ENCODE measurements around the gene CNOT3.
A peak's percentile ranks its signal among the peaks of the same experiment; 100 is the strongest.

CNOT3 gene

GRCh38 chr19:54154603-54155345 lies 17.2 kb downstream of the CNOT3 start:
- H3K18ac ChIP-seq (ENCODE audit: low read length), result no peak overlapping the region
- no peak overlapping the region for H2AK5ac ChIP-seq (ENCODE audit: low read length)
- DNase-seq, result no peak
- no peak overlapping the region for H3K4me2 ChIP-seq (ENCODE audit: low read length)
- no CpG with 5 or more reads among the region's 18 CpGs for WGBS (ENCODE audit: extremely low coverage, insufficient coverage, low lambda C conversion rate)
- no peak overlapping the region for H4K8ac ChIP-seq (ENCODE audit: low read depth, low read length)
- H3K23ac ChIP-seq (ENCODE audit: low read length), result no peak overlapping the region
- H3K56ac ChIP-seq (ENCODE audit: low read length), result no peak overlapping the region
- H3K4ac ChIP-seq (ENCODE audit: low read depth, low read length), result no peak overlapping the region
- no peaks in the 10 kb centered on the region for H3K79me1 ChIP-seq (ENCODE audit: low read length)
- H3K4me3 ChIP-seq (ENCODE audit: low read length), result no peak overlapping the region
- no peak overlapping the region for H2BK120ac ChIP-seq (ENCODE audit: low read depth, low read length)
- no peaks in the 10 kb centered on the region for H3K27me3 ChIP-seq (ENCODE audit: insufficient read depth, low read length, poor library complexity)
- H4K5ac ChIP-seq (ENCODE audit: low read length), result no peak overlapping the region
- no peak overlapping the region for H2BK15ac ChIP-seq (replicated peaks; ENCODE audit: low read depth)
- H3K27ac ChIP-seq (ENCODE audit: low read depth, low read length), result no peak overlapping the region
- no peak overlapping the region for H3K9ac ChIP-seq (ENCODE audit: low read length)
- H2BK5ac ChIP-seq (ENCODE audit: low read length), result no peak overlapping the region
- H3K79me2 ChIP-seq (ENCODE audit: control insufficient read depth, insufficient read depth, low read length), result no peaks in the 10 kb centered on the region
- peaks cover 22% of the 10 kb centered on the region for H3K36me3 ChIP-seq (ENCODE audit: control insufficient read depth, insufficient read depth, low read length)
- H3K4me1 ChIP-seq (ENCODE audit: control insufficient read depth, low read depth, low read length), result no peaks in the 10 kb centered on the region

GRCh38 chr19:54155694-54156093 lies 18.1 kb downstream of the CNOT3 start:
- no peak overlapping the region for H3K56ac ChIP-seq (ENCODE audit: low read length)
- H4K5ac ChIP-seq (ENCODE audit: low read length), result no peak overlapping the region
- H3K18ac ChIP-seq (ENCODE audit: low read length), result no peak overlapping the region
- H3K36me3 ChIP-seq (ENCODE audit: control insufficient read depth, insufficient read depth, low read length), result peaks cover 22% of the 10 kb centered on the region
- H3K4me2 ChIP-seq (ENCODE audit: low read length), result no peak overlapping the region
- DNase-seq, result peak; percentile 48
- H4K8ac ChIP-seq (ENCODE audit: low read depth, low read length), result no peak overlapping the region
- H3K4me3 ChIP-seq (ENCODE audit: low read length), result no peak overlapping the region
- H2BK15ac ChIP-seq (replicated peaks; ENCODE audit: low read depth), result no peak overlapping the region
- WGBS (ENCODE audit: extremely low coverage, insufficient coverage, low lambda C conversion rate), result no CpG with 5 or more reads among the region's 19 CpGs
- no peaks in the 10 kb centered on the region for H3K27me3 ChIP-seq (ENCODE audit: insufficient read depth, low read length, poor library complexity)
- no peak overlapping the region for H3K27ac ChIP-seq (ENCODE audit: low read depth, low read length)
- no peaks in the 10 kb centered on the region for H3K4me1 ChIP-seq (ENCODE audit: control insufficient read depth, low read depth, low read length)
- peaks cover 2% of the 10 kb centered on the region for H3K79me1 ChIP-seq (ENCODE audit: low read length)
- no peak overlapping the region for H2BK120ac ChIP-seq (ENCODE audit: low read depth, low read length)
- no peak overlapping the region for H3K9ac ChIP-seq (ENCODE audit: low read length)
- no peak overlapping the region for H3K4ac ChIP-seq (ENCODE audit: low read depth, low read length)
- no peaks in the 10 kb centered on the region for H3K79me2 ChIP-seq (ENCODE audit: control insufficient read depth, insufficient read depth, low read length)
- no peak overlapping the region for H3K23ac ChIP-seq (ENCODE audit: low read length)
- H2AK5ac ChIP-seq (ENCODE audit: low read length), result no peak overlapping the region
- no peak overlapping the region for H2BK5ac ChIP-seq (ENCODE audit: low read length)

- Histone ChIP-seq H3K79me2 (ENCODE audit: control insufficient read depth, insufficient read depth, low read length) (no peaks in the 10 kb centered on the region), H2BK5ac (ENCODE audit: low read length) (no peak overlapping the region), H3K9ac (ENCODE audit: low read length) (no peak overlapping the region), H3K4me3 (ENCODE audit: low read length) (no peak overlapping the region), H3K4ac (ENCODE audit: low read depth, low read length) (no peak overlapping the region), H3K4me2 (ENCODE audit: low read length) (no peak overlapping the region), H4K5ac (ENCODE audit: low read length) (no peak overlapping the region), H2AK5ac (ENCODE audit: low read length) (no peak overlapping the region), H3K79me1 (ENCODE audit: low read length) (peaks cover 2% of the 10 kb centered on the region), H3K56ac (ENCODE audit: low read length) (no peak overlapping the region), H4K8ac (ENCODE audit: low read depth, low read length) (no peak overlapping the region), H3K36me3 (ENCODE audit: control insufficient read depth, insufficient read depth, low read length) (peaks cover 22% of the 10 kb centered on the region), H3K4me1 (ENCODE audit: control insufficient read depth, low read depth, low read length) (no peaks in the 10 kb centered on the region), H3K18ac (ENCODE audit: low read length) (no peak overlapping the region), H2BK120ac (ENCODE audit: low read depth, low read length) (no peak overlapping the region), H2BK15ac (replicated peaks; ENCODE audit: low read depth) (no peak overlapping the region), H3K23ac (ENCODE audit: low read length) (no peak overlapping the region), H3K27me3 (ENCODE audit: insufficient read depth, low read length, poor library complexity) (no peaks in the 10 kb centered on the region), H3K27ac (ENCODE audit: low read depth, low read length) (no peak overlapping the region)
- no CpG with 5 or more reads among the region's 11 CpGs for WGBS (ENCODE audit: extremely low coverage, insufficient coverage, low lambda C conversion rate)
- DNase-seq, result no peak
These were observed 18.9 kb downstream of the CNOT3 start for GRCh38 chr19:54156490-54156889.

- H4K8ac ChIP-seq (ENCODE audit: low read depth, low read length), result no peak overlapping the region
- H2BK15ac ChIP-seq (replicated peaks; ENCODE audit: low read depth), result no peak overlapping the region
- H3K9ac ChIP-seq (ENCODE audit: low read length), result no peak overlapping the region
- no peak overlapping the region for H3K4ac ChIP-seq (ENCODE audit: low read depth, low read length)
- H3K79me2 ChIP-seq (ENCODE audit: control insufficient read depth, insufficient read depth, low read length), result no peaks in the 10 kb centered on the region
- no peak overlapping the region for H3K56ac ChIP-seq (ENCODE audit: low read length)
- no peaks in the 10 kb centered on the region for H3K27me3 ChIP-seq (ENCODE audit: insufficient read depth, low read length, poor library complexity)
- peaks cover 2% of the 10 kb centered on the region for H3K79me1 ChIP-seq (ENCODE audit: low read length)
- no peak overlapping the region for H2AK5ac ChIP-seq (ENCODE audit: low read length)
- H3K4me1 ChIP-seq (ENCODE audit: control insufficient read depth, low read depth, low read length), result no peaks in the 10 kb centered on the region
- no peak overlapping the region for H3K18ac ChIP-seq (ENCODE audit: low read length)
- H3K4me3 ChIP-seq (ENCODE audit: low read length), result no peak overlapping the region
- no peak overlapping the region for H3K23ac ChIP-seq (ENCODE audit: low read length)
- H3K4me2 ChIP-seq (ENCODE audit: low read length), result no peak overlapping the region
- no CpG with 5 or more reads among the region's 3 CpGs for WGBS (ENCODE audit: extremely low coverage, insufficient coverage, low lambda C conversion rate)
- no peak overlapping the region for H3K27ac ChIP-seq (ENCODE audit: low read depth, low read length)
- no peak for DNase-seq
- H2BK5ac ChIP-seq (ENCODE audit: low read length), result no peak overlapping the region
- H3K36me3 ChIP-seq (ENCODE audit: control insufficient read depth, insufficient read depth, low read length), result peaks cover 22% of the 10 kb centered on the region
- no peak overlapping the region for H4K5ac ChIP-seq (ENCODE audit: low read length)
- no peak overlapping the region for H2BK120ac ChIP-seq (ENCODE audit: low read depth, low read length)
These were observed 19.4 kb downstream of the CNOT3 start for GRCh38 chr19:54156953-54157352.

- peak overlapping the region; percentile 59 for H3K4me2 ChIP-seq (ENCODE audit: low read length)
- WGBS (ENCODE audit: extremely low coverage, insufficient coverage, low lambda C conversion rate), result no CpG with 5 or more reads among the region's 19 CpGs
- H3K4me3 ChIP-seq (ENCODE audit: low read length), result peak overlapping the region; percentile 87
- no peak overlapping the region for H4K5ac ChIP-seq (ENCODE audit: low read length)
- no peak for DNase-seq
- H3K79me1 ChIP-seq (ENCODE audit: low read length), result peaks cover 2% of the 10 kb centered on the region
- no peak overlapping the region for H3K27ac ChIP-seq (ENCODE audit: low read depth, low read length)
- peak overlapping the region; percentile 99 for H3K56ac ChIP-seq (ENCODE audit: low read length)
- H3K9ac ChIP-seq (ENCODE audit: low read length), result peak overlapping the region; percentile 90
- H3K4ac ChIP-seq (ENCODE audit: low read depth, low read length), result no peak overlapping the region
- peaks cover 13% of the 10 kb centered on the region for H3K36me3 ChIP-seq (ENCODE audit: control insufficient read depth, insufficient read depth, low read length)
- H3K27me3 ChIP-seq (ENCODE audit: insufficient read depth, low read length, poor library complexity), result no peaks in the 10 kb centered on the region
- H3K23ac ChIP-seq (ENCODE audit: low read length), result no peak overlapping the region
- H2BK5ac ChIP-seq (ENCODE audit: low read length), result no peak overlapping the region
- H3K79me2 ChIP-seq (ENCODE audit: control insufficient read depth, insufficient read depth, low read length), result no peaks in the 10 kb centered on the region
- no peak overlapping the region for H2BK120ac ChIP-seq (ENCODE audit: low read depth, low read length)
- no peaks in the 10 kb centered on the region for H3K4me1 ChIP-seq (ENCODE audit: control insufficient read depth, low read depth, low read length)
- no peak overlapping the region for H3K18ac ChIP-seq (ENCODE audit: low read length)
- H2AK5ac ChIP-seq (ENCODE audit: low read length), result no peak overlapping the region
- no peak overlapping the region for H2BK15ac ChIP-seq (replicated peaks; ENCODE audit: low read depth)
- H4K8ac ChIP-seq (ENCODE audit: low read depth, low read length), result no peak overlapping the region
These were observed 21.3 kb downstream of the CNOT3 start for GRCh38 chr19:54158812-54159351.
